MM.1S (cell line): ENCODE data around the gene TRMT44.

Source experiments
- DNase-seq: peaks from one replicate; pipeline ENCODE4 v3.0.0-alpha.2; 2015
- H2AFZ ChIP-seq: fragments of 300-600 bp; sonication (generic); 2 replicates; pipeline ENCODE4 v1.6.0; 2016; ENCODE audit warnings: antibody characterized with exemption, low read length
- H3F3A ChIP-seq: fragments of 300-600 bp; sonication (generic); 2 replicates; pipeline ENCODE4 v1.6.1; 2016; ENCODE audit warnings: mild to moderate bottlenecking, antibody characterized with exemption, low read length, moderate library complexity, mixed read lengths; ENCODE audit not compliant: insufficient read depth
- H3K27ac ChIP-seq: fragments of 300-600 bp; sonication (generic); 2 replicates; pipeline ENCODE4 v1.5.1; 2016; ENCODE audit warnings: mild to moderate bottlenecking, low read length
- H3K27me3 ChIP-seq: fragments of 300-600 bp; sonication (generic); replicated peaks from 2 replicates; pipeline ENCODE4 v1.6.0; 2016; ENCODE audit warnings: low read length; ENCODE audit not compliant: insufficient read depth
- H3K36me3 ChIP-seq: fragments of 300-600 bp; sonication (generic); replicated peaks from 2 replicates; pipeline ENCODE4 v1.6.1; 2016; ENCODE audit warnings: mild to moderate bottlenecking, low read length, mixed read lengths; ENCODE audit not compliant: insufficient read depth
- H3K4me1 ChIP-seq: fragments of 300-600 bp; sonication (generic); 2 replicates; pipeline ENCODE4 v1.6.1; 2016; ENCODE audit warnings: low read length, mixed read lengths
- H3K4me2 ChIP-seq: fragments of 300-600 bp; sonication (generic); 2 replicates; pipeline ENCODE4 v1.6.0; 2016; ENCODE audit warnings: low read depth, low read length
- H3K4me3 ChIP-seq: fragments of 300-600 bp; sonication (generic); 2 replicates; pipeline ENCODE4 v1.5.1; 2016; ENCODE audit warnings: low read length, mixed read lengths
- H3K79me2 ChIP-seq: fragments of 300-600 bp; sonication (generic); 2 replicates; pipeline ENCODE4 v1.6.1; 2016; ENCODE audit warnings: mixed run types, low read length, mixed read lengths
- H3K9ac ChIP-seq: fragments of 300-600 bp; sonication (generic); 2 replicates; pipeline ENCODE4 v1.6.1; 2016; ENCODE audit warnings: low read length, mixed read lengths
- H3K9me2 ChIP-seq: fragments of 300-600 bp; sonication (generic); replicated peaks from 2 replicates; pipeline ENCODE4 v1.6.1; 2016; ENCODE audit warnings: mild to moderate bottlenecking, low read length, mixed read lengths; ENCODE audit not compliant: insufficient read depth
- H3K9me3 ChIP-seq: fragments of 300-600 bp; sonication (generic); replicated peaks from 2 replicates; pipeline ENCODE4 v1.6.1; 2016; ENCODE audit warnings: mild to moderate bottlenecking, low read length, mixed read lengths; ENCODE audit not compliant: insufficient read depth
- H4K20me1 ChIP-seq: fragments of 300-600 bp; sonication (generic); 2 replicates; pipeline ENCODE4 v1.6.1; 2016; ENCODE audit warnings: mild to moderate bottlenecking, low read length, moderate library complexity, mixed read lengths; ENCODE audit not compliant: insufficient read depth
- EZH2 ChIP-seq: fragments of 300-600 bp; sonication (generic); optimal IDR thresholded peaks from 2 replicates; pipeline ENCODE3; 2017; ENCODE audit warnings: low read depth, mild to moderate bottlenecking, antibody characterized with exemption, low read length, mixed read lengths
- EZH2phosphoT487 ChIP-seq: fragments of 300-600 bp; sonication (generic); IDR thresholded peaks from 2 replicates; pipeline ENCODE4 v1.6.1; 2018; ENCODE audit warnings: antibody characterized with exemption, low read length
- TF ChIP-seq, protein P1 (sequence below): fragments of 300-600 bp; sonication (generic); IDR thresholded peaks from 2 replicates; pipeline ENCODE4 v1.5.1; 2016; ENCODE audit warnings: antibody characterized with exemption, low read length, mixed read lengths

The TRMT44 gene

GRCh38 chr4:8400632-8401325 is 39.8 kb upstream of the TRMT44 start:
- Histone ChIP-seq H3K27me3 (no peaks in the 10 kb centered on the region), H3K4me1 (no peaks in the 10 kb centered on the region), H3K9me2 (no peaks in the 10 kb centered on the region), H3K27ac (no peak overlapping the region), H3F3A (no peaks in the 10 kb centered on the region), H3K79me2 (no peaks in the 10 kb centered on the region), H2AFZ (no peak overlapping the region), H3K9ac (no peak overlapping the region), H3K4me3 (no peak overlapping the region), H3K4me2 (no peak overlapping the region), H3K36me3 (no peaks in the 10 kb centered on the region), H3K9me3 (no peaks in the 10 kb centered on the region), H4K20me1 (no peaks in the 10 kb centered on the region)
- TF ChIP-seq EZH2phosphoT487 (no peak), EZH2 (no peak)
- TF ChIP-seq, protein P1, sequence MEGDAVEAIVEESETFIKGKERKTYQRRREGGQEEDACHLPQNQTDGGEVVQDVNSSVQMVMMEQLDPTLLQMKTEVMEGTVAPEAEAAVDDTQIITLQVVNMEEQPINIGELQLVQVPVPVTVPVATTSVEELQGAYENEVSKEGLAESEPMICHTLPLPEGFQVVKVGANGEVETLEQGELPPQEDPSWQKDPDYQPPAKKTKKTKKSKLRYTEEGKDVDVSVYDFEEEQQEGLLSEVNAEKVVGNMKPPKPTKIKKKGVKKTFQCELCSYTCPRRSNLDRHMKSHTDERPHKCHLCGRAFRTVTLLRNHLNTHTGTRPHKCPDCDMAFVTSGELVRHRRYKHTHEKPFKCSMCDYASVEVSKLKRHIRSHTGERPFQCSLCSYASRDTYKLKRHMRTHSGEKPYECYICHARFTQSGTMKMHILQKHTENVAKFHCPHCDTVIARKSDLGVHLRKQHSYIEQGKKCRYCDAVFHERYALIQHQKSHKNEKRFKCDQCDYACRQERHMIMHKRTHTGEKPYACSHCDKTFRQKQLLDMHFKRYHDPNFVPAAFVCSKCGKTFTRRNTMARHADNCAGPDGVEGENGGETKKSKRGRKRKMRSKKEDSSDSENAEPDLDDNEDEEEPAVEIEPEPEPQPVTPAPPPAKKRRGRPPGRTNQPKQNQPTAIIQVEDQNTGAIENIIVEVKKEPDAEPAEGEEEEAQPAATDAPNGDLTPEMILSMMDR = no peak
- DNase-seq = no peak

GRCh38 chr4:8401665-8402064 is 38.9 kb upstream of the TRMT44 start:
- no peak overlapping the region for H3K9ac ChIP-seq

DNA sequence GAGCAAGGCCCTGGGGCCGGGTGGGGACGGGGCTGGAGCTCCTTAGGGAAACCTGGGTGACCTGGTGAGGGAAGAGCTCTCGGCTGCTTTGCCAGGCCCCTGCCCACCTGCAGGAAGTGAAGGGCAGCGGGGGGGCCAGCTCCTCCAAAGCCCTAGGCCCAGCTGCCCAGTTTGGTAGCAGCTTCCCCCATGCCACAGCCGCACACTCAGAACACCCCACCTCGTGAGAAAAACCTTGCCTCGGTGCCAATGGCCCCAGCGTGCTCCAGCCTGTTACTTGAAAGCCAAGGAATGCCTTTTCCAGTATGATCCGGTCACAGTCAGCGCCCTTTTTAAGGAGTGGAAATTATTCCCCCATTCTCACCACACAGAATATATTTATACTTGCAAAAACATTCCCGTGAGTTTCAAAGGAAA is 38.4 kb upstream of the TRMT44 start:
- DNase-seq = no peak
- Histone ChIP-seq H3K9me3 (no peaks in the 10 kb centered on the region), H3K27me3 (no peaks in the 10 kb centered on the region), H3K4me1 (no peaks in the 10 kb centered on the region), H3K79me2 (no peaks in the 10 kb centered on the region), H3K36me3 (no peaks in the 10 kb centered on the region), H3F3A (no peaks in the 10 kb centered on the region), H4K20me1 (no peaks in the 10 kb centered on the region), H3K4me2 (no peak overlapping the region), H3K4me3 (no peak overlapping the region), H3K9me2 (no peaks in the 10 kb centered on the region), H3K9ac (no peak overlapping the region), H2AFZ (no peak overlapping the region), H3K27ac (no peak overlapping the region)
- TF ChIP-seq EZH2phosphoT487 (no peak), EZH2 (no peak)
- TF ChIP-seq, protein P1 = no peak

More at GRCh38 chr4:8401665-8402064, 38.9 kb upstream of the TRMT44 start:
- no peaks in the 10 kb centered on the region for H4K20me1 ChIP-seq
- H3K27me3 ChIP-seq = no peaks in the 10 kb centered on the region
- H3K4me2 ChIP-seq = no peak overlapping the region
- no peak overlapping the region for H3K4me3 ChIP-seq
- H3K79me2 ChIP-seq = no peaks in the 10 kb centered on the region
- no peak overlapping the region for H2AFZ ChIP-seq
- H3K9me2 ChIP-seq = no peaks in the 10 kb centered on the region
- no peaks in the 10 kb centered on the region for H3K36me3 ChIP-seq
- no peak for DNase-seq
- no peak overlapping the region for H3K27ac ChIP-seq
- H3K9me3 ChIP-seq = no peaks in the 10 kb centered on the region
- no peaks in the 10 kb centered on the region for H3K4me1 ChIP-seq
- TF ChIP-seq EZH2phosphoT487 = no peak
- TF ChIP-seq EZH2 = no peak
- TF ChIP-seq, protein P1 = no peak
- H3F3A ChIP-seq = no peaks in the 10 kb centered on the region
